Measurements from ENCODE around the gene DOHH. TPM values are rescaled to one million over a fixed set of nuclear protein-coding genes. Genes with fewer than 3 reads are reported as not detected.
"Not testable (repeated sequence)": the region's sequence is repeated elsewhere in the genome, so short reads cannot be mapped to it uniquely, and the experiment has no call there.

Gene DOHH
- total RNA-seq, 1 donor from 2014 or later = 11.0 TPM

DNA sequence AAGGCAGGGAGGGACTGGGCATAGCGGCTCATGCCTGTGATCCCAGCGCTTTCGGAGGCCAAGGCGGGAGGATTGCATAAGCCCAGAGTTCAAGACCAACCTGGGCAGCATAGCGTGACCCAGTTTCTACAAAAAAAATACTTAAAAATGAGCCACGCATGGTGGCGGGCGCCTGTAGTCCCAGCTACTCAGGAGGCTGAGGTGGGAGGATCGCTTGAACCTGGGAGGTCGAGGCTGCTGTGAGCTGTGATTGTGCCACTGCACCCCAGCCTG lies 47.6 kb downstream of the DOHH start:
- not testable (repeated sequence) for DNase-seq

GRCh38 chr19:3452171-3452941 lies 48.1 kb downstream of the DOHH start:
- ATAC-seq (no peak), DNase-seq (no peak)
- intact Hi-C loops (cut with micrococcal nuclease) = no loop called here

More for the DNA sequence above, 47.6 kb downstream of the DOHH start:
- ATAC-seq; intact Hi-C loops (cut with micrococcal nuclease): not testable (repeated sequence)

- intact Hi-C loops (cut with micrococcal nuclease) = no loop called here
- peak; percentile 3 for ATAC-seq
- DNase-seq = no peak
Observed at GRCh38 chr19:3451451-3451866, 49.0 kb downstream of the DOHH start.

GRCh38 chr19:3450796-3451411 lies 49.6 kb downstream of the DOHH start:
- DNase-seq (peak; percentile 73), ATAC-seq (peak; percentile 86)
- intact Hi-C loops (cut with micrococcal nuclease) = no loop called here

DNA sequence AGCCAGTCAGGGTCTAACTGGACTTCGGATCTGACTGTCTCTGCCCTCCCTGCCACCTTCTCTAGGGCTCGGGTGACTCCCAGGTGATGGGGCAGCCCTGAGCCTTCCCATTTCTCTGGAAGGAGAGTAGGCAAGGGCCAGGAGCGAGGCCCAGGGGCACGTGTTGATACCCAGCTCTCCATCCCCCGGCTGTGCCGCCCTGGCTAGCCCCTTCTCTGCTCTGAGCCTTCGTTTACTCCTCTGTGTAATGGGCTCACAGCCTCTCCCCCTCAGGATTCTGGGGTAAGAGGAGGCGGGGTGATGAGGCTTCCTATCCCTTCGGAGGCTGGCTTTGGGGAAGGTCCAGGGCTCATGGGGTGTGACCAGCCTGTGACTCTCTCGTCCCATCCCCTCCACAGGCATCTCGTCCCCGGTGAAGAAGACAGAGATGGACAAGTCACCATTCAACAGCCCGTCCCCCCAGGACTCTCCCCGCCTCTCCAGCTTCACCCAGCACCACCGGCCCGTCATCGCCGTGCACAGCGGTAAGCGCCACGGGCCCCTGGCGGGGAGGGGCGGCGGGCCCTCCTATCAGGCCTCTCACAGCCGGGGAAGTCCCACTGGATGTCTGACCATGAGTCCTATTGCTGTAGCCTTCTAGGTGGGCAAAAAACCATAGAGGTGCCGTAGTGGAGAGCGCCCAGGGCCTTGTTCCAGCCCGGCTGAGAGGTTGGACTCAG lies 51.7 kb downstream of the DOHH start:
- DNase-seq (no peak), ATAC-seq (no peak)
- intact Hi-C loops (cut with micrococcal nuclease) = no loop called here

DNA sequence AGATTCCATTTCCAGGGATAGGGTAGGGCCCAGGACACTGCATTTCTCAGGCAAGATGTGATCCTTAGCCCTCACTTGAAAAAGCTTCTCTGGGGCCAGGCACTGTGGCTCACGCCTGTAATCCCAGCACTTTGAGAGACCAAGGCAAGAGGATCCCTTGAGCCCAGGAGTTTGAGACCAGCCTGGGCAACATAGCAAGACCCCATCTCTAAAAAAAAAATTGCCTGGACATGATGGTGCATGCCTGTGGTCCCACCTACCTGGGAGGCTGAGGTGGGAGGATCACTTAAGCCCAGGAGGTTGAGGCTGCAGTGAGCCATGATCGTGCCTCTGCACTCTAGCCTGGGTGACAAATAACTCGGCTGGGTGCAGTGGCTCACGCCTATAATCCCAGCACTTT lies 53.8 kb downstream of the DOHH start:
- DNase-seq; ATAC-seq; intact Hi-C loops (cut with micrococcal nuclease): not testable (repeated sequence)

DNA sequence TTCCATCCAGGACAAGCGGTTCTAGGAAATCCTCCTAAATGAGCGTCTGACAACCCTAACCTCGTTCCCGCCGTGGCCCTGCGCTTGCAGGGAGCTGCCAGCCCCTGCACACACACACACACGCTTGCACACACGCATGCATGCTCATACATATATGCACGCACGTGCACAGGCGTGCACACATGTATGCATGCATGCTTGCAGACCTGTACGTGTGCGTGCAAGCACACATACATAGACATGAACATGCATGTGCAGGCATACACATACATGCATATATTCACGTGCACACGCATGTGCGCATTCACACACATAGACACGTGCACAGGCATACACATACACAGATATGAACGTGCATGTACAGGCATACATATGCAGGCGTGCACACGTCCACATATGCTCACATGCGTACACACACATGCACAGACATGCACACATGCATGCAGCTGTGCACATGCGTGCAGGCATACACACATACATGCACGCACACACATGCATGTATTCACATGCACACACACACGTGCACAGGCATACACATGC lies 55.7 kb downstream of the DOHH start:
- DNase-seq = no peak
- no peak for ATAC-seq
- intact Hi-C loops (cut with micrococcal nuclease) = no loop called here

DNA sequence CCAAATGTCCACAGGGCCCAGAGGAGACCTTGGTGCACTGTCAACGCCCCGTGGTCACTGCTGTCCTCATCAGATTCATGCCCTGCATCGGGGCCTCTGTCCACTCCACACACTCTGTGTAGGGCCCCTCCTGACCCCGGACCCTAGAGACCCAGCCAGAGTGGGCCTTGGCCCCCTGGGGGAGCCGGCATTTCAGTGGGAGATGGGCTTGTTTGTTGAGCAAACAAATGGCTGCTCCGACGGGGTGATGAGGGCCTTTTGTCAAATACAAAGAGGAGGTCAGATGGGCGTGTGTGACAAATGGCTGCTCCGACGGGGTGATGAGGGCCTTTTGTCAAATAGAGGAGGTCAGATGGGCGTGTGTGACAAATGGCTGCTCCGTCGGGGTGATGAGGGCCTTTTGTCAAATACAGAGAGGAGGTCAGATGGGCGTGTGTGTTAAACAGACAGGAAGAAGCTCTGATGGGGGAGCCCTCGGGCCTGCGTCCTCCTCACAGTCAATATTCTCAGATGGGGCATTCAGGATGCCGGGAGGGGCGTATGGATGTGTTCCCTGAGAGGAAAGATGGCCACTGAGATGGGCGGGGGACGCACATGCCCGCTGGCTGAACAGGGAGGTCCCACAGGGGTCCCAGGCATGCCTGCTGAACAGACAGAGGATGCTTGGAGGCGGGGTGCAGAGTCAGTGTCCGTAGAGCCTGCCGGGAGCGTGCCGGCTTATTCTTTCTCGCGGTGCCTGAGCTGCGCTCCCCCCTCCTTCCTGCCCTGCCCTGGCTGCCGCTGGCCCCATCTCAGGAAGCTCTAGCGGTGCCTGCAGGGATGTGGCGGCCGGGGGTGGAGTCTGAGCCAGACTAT lies 56.4 kb downstream of the DOHH start:
- ATAC-seq (peak; percentile 86), DNase-seq (peak; percentile 83)
- intact Hi-C loops (cut with micrococcal nuclease) = no loop called here

DNA sequence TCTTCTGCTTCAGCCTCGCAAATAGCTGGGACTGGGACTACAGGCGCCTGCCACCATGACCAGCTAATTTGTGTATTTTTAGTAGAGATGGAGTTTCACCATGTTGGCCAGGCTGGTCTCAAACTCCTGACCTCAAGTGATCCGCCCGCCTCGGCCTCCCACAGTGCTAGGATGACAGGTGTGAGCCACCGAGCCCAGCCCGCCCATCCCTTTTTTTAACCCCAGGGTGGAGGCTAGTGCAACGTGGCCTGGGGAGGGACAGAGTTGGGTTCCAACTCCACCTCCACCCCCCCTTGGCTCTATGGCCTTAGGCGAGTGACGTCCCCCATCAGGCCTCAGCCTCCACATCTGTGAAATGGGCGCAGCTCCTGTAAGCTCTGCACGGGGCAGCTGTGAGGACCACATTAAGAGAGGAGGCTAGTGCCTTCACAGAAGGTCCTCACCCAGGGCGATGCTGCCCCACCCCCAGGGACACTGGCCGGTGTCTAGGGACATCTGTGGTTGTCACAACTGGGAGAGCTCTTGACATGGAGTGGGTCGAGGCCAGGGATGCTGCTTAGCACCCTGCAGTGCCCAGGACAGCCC lies 57.9 kb downstream of the DOHH start:
- ATAC-seq (no peak), DNase-seq (no peak)
- intact Hi-C loops (cut with micrococcal nuclease) = no loop called here

DNA sequence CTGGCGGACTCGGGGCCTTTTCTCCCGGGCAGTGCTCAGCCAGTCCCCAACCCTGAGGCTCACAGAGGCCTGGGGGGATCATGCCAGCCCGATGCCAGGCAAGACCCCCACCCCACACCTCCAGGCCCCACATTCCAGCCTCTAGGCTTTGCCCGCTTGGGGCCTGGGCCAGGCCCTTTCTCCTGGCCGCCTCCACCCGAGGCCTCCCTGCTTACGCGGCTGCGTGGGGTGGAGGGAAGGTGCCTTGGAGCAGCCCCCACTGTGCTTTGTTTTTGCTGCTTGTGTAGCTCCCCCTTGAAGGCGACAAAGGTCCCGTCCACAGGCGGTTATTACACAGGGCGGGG lies 58.5 kb downstream of the DOHH start:
- DNase-seq = no peak
- no peak for ATAC-seq
- intact Hi-C loops (cut with micrococcal nuclease) = no loop called here

DNA sequence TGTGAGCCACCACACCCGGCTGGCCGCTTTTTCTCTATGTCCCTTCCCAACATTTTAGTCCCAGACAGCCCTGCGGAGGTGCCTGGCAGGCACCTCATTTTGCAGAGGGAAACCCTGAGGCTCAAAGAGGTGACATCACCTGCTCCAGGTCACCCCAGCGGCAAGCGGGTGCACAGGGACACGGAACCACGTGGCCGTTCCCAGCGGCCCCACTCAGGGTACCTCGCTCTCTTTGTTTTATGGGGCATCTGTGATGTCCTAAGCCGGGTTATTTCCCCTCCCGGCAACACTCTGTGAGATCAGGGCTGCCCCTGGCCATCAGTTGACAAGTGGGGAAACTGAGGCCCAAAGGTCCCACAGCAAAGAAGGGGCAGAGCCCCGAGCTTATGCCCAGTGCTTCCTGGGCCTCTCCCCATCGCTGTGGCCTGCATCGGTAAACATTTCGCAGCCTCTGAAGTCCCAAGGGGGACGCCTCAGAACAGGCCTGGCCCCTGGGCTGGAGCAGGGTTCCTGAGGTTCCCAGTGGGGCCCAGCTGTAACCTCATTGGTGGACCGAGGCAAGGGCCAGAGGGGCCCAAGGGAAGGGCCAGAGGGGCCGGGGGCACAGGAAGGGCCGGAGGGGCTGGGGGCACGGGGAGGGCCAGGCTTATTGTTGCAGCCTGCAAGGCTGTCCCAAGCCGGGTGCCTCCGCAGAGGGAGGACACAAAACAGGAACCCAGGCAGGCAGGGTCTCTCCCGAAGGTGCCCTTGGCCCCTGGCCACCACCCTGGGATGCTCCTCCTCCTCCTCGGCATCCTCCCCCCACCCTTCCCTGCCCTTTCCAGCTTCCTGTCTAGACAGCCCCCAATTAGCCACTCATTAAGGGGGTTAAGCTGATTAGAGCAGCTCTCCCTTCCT lies 59.1 kb downstream of the DOHH start:
- intact Hi-C loops (cut with micrococcal nuclease) = no loop called here
- no peak for DNase-seq
- no peak for ATAC-seq

Other genes starting within 250 kb of the DOHH start
- 178 TPM for gene NFIC, start 134.1 kb downstream of the DOHH start, total RNA-seq
- gene SMIM24, start 20.1 kb downstream of the DOHH start, total RNA-seq = not detected
- gene SMIM44, start 17.2 kb downstream of the DOHH start, total RNA-seq = not detected
- 19.2 TPM for gene FZR1, start 5.6 kb upstream of the DOHH start, total RNA-seq
- gene TEKTIP1, start 38.5 kb upstream of the DOHH start, total RNA-seq = 0.40 TPM
- gene MFSD12, start 56.9 kb upstream of the DOHH start, total RNA-seq = 21.8 TPM
- gene HMG20B, start 72.3 kb upstream of the DOHH start, total RNA-seq = 36.9 TPM
- 1.9 TPM for gene GIPC3, start 84.8 kb upstream of the DOHH start, total RNA-seq
- 2.0 TPM for gene TBXA2R, start 106.2 kb upstream of the DOHH start, total RNA-seq
- gene CACTIN, start 126.1 kb upstream of the DOHH start, total RNA-seq = 13.5 TPM
- gene PIP5K1C, start 199.8 kb upstream of the DOHH start, total RNA-seq = 34.7 TPM
- 0.22 TPM for gene TJP3, start 207.7 kb upstream of the DOHH start, total RNA-seq

Measured in left ventricle myocardium superior (tissue), 1 donor.